Small intestine (tissue), 7 donors: ENCODE results near the gene SELENBP1. TPM values are rescaled to one million over a fixed set of nuclear protein-coding genes. Genes with fewer than 3 reads are reported as not detected.
"Not testable (repeated sequence)": the region's sequence is repeated elsewhere in the genome, so short reads cannot be mapped to it uniquely, and the experiment has no call there.

ENCODE experiments used
- DNase-seq, 2 donors: peaks; one replicate each; pipeline versions ENCODE4 v3.0.0 to v3.0.0-alpha.2; 2013
- FAIRE-seq: peaks from 2 replicates; lab custom pipeline; 2012; peaks lifted over from hg19 to GRCh38; lab: Jason Lieb, UNC
- H3K27ac ChIP-seq, 3 donors: one replicate each; pipeline ENCODE4 v1.5.1; 2013; ENCODE audit warnings: low read length in 2 of 3, mild to moderate bottlenecking in 2 of 3, control low read depth in 1 of 3, inconsistent platforms in 1 of 3, low read depth in 1 of 3, moderate library complexity in 1 of 3
- H3K27me3 ChIP-seq, 3 donors: one replicate each; pipeline ENCODE4 v1.6.1; 2013; ENCODE audit warnings: low read length in 3 of 3, inconsistent platforms in 1 of 3; ENCODE audit not compliant: control insufficient read depth in 3 of 3, insufficient read depth in 3 of 3
- H3K36me3 ChIP-seq, 3 donors: one replicate each; pipeline ENCODE4 v1.6.1; 2013; ENCODE audit warnings: low read length in 3 of 3, inconsistent platforms in 1 of 3, low read depth in 1 of 3, mild to moderate bottlenecking in 1 of 3, moderate library complexity in 1 of 3; ENCODE audit not compliant: control insufficient read depth in 3 of 3, insufficient read depth in 2 of 3
- H3K4me1 ChIP-seq, 3 donors: one replicate each; pipeline ENCODE4 v1.6.1; 2013; ENCODE audit warnings: low read length in 2 of 3, inconsistent platforms in 1 of 3, low read depth in 1 of 3, mild to moderate bottlenecking in 1 of 3, moderate library complexity in 1 of 3; ENCODE audit not compliant: control insufficient read depth in 3 of 3, insufficient read depth in 2 of 3
- H3K4me3 ChIP-seq, 3 donors: one replicate each; pipeline ENCODE4 v1.5.1; 2013; ENCODE audit warnings: low read length in 3 of 3, control low read depth in 1 of 3, inconsistent platforms in 1 of 3, low read depth in 1 of 3, mild to moderate bottlenecking in 1 of 3, moderate library complexity in 1 of 3
- H3K9me3 ChIP-seq, 2 donors: one replicate each; pipeline ENCODE4 v1.6.1; 2013; ENCODE audit warnings: low read depth in 1 of 2, low read length in 1 of 2; ENCODE audit not compliant: control insufficient read depth in 2 of 2, insufficient read depth in 1 of 2
- WGBS, 3 donors: extraction: QIAGEN DNeasy Blood & Tissue Kit; methylation state at CpG; one replicate each; pipeline ENCODE4 v1.1.7; 2013; 5-methylcytosine and 5-hydroxymethylcytosine counted together
- polyA plus RNA-seq, 4 donors: library from polyadenylated mRNA; stranded (reverse) in 3 of 4; unstranded in 1 of 4; fragments of 200-250 nt in 3 of 4; fragments of 120-200 nt in 1 of 4; gene quantifications; one replicate each; pipeline versions ENCODE4 v1.2.1 to v1.2.3, GENCODE V29; 2013
- donor health status: healthy with polysubstance abuse.
- donor health status: control.
- donor health status: control.
- donor health status: Bipolar disorder and iron deficiency.
- donor health status: healthy.

The SELENBP1 gene
- polyA plus RNA-seq, 4 donors = 83.7 to 302 (median 132) TPM

- Histone ChIP-seq H3K4me1 (no peaks in the 10 kb centered on the region), H3K27ac (no peak overlapping the region), H3K4me3 (no peak overlapping the region), H3K27me3 (no peaks in the 10 kb centered on the region), H3K36me3 (no peaks in the 10 kb centered on the region), H3K9me3 (no peaks in the 10 kb centered on the region)
- no peak for DNase-seq
- FAIRE-seq = no peak
These were observed 21.1 kb upstream of the SELENBP1 start for GRCh38 chr1:151393583-151393982.

GRCh38 chr1:151391079-151391563, 18.6 kb upstream of the SELENBP1 start:
- H3K36me3 ChIP-seq = no peaks in the 10 kb centered on the region
- WGBS, 3 donors = 30 to 61% (median 36%) methylated on average over 3 of the region's 3 CpGs
- DNase-seq (peak in 1 of 2 donors; percentile 88), FAIRE-seq (no peak)
- no peaks in the 10 kb centered on the region for H3K4me1 ChIP-seq
- no peaks in the 10 kb centered on the region for H3K9me3 ChIP-seq
- H3K4me3 ChIP-seq = no peak overlapping the region
- peak overlapping the region in 1 of 3 donors; percentile 54 for H3K27ac ChIP-seq
- no peaks in the 10 kb centered on the region for H3K27me3 ChIP-seq

GRCh38 chr1:151390221-151391078, 17.9 kb upstream of the SELENBP1 start:
- H3K4me3 ChIP-seq, H3K4me1 ChIP-seq, H3K9me3 ChIP-seq, DNase-seq, FAIRE-seq, H3K36me3 ChIP-seq, H3K27me3 ChIP-seq, H3K27ac ChIP-seq: not testable (repeated sequence)
- WGBS, 3 donors = 45 to 77% (median 65%) methylated on average over 22 of the region's 22 CpGs

DNA sequence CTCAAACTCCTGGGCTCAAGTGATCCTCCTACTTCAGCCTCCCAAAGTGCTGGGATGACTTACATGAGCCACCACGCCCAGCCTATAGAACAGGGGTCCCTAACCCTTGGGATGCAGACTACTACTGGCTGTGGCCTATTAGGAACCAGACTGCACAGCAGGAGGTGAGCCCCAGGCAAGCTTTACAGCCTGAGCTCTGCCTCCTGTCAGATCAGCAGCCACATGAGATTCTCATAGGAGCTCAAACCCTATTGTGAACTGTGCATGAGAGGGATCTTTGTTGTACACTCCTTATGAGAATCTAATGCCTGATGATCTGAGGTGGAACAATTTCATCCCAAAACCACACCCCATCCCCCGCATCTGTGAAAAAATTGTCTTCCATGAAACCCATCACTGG, 13.5 kb upstream of the SELENBP1 start:
- DNase-seq = no peak
- 73 to 89% (median 80%) methylated on average over 2 of the region's 2 CpGs for WGBS, 3 donors
- Histone ChIP-seq H3K4me3 (no peak overlapping the region), H3K4me1 (no peaks in the 10 kb centered on the region), H3K36me3 (no peaks in the 10 kb centered on the region), H3K9me3 (no peaks in the 10 kb centered on the region), H3K27me3 (no peaks in the 10 kb centered on the region), H3K27ac (no peak overlapping the region)
- no peak for FAIRE-seq

GRCh38 chr1:151384584-151384983, 12.1 kb upstream of the SELENBP1 start:
- FAIRE-seq (no peak), DNase-seq (no peak)
- Histone ChIP-seq H3K9me3 (no peaks in the 10 kb centered on the region), H3K36me3 (no peaks in the 10 kb centered on the region), H3K4me3 (no peak overlapping the region), H3K4me1 (no peaks in the 10 kb centered on the region), H3K27me3 (no peaks in the 10 kb centered on the region), H3K27ac (no peak overlapping the region)
- WGBS, 3 donors = 66 to 79% (median 76%) methylated on average over 3 of the region's 3 CpGs

DNA sequence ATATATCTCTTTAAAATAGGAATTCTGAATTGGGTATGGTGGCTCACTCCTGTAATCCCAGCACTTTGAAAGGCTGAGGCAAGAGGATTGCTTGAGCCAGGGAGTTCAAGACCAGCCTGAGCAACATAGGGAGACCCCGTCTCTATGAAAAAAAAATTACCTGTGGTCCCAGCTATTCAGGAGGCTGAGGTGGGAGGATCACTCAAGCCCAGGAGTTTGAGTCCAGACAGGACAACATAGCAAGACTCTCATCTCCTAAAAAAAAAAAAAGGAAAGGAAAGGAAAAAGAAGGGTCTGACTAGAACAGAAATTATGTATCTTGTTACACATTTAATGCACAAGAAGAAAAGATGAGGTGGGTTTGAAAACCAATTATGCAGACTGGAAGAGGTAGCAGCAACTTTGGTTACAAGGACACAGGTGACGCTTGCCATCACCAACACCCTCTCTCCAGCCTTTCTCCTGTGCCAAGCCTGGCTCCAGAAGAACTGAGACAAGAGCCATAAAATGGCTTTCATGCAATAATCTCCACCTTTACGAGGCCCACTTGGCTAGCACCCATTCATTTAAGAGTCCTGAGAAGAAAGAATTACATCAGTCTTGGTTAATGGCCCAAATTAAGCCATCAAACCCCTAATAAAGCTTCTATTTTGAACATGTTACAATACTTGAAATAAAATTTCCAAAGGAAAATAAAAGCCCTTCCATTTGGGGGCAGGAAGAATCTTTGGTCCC, 4.8 kb upstream of the SELENBP1 start:
- no peaks in the 10 kb centered on the region for H3K36me3 ChIP-seq
- no peak for FAIRE-seq
- no peaks in the 10 kb centered on the region for H3K27me3 ChIP-seq
- H3K4me3 ChIP-seq = no peak overlapping the region
- 44 to 60% (median 45%) methylated on average over 3 of the region's 3 CpGs for WGBS, 3 donors
- H3K27ac ChIP-seq = no peak overlapping the region
- H3K4me1 ChIP-seq = peaks cover 2 to 3% (median 2%) of the 10 kb centered on the region in 3 donors
- H3K9me3 ChIP-seq = no peaks in the 10 kb centered on the region
- DNase-seq = no peak

DNA sequence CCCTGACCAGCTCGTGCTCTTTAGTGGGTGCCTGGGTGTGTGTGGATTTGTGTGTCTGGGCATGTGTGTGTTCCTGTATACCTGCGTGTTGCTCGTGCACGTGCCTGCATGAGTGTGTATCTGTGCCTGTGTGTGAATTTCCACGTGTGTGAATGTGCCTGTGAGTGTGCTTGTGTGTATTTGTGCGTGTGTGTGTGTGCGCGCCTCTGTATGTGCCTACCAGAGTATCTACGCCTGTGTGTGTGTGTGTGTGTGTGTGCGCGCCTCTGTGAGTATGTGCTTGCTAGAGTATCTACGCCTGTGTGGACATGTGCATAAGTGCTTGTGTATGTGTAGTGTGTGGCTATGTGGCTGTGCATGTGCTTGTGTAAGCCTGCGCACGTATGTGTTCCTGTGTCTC, 691 bp upstream of the SELENBP1 start:
- no peak for DNase-seq
- FAIRE-seq = no peak

GRCh38 chr1:151371370-151372057, 991 bp downstream of the SELENBP1 start:
- peak overlapping the region; percentile 50 to 69 (median 63) for H3K4me3 ChIP-seq
- WGBS, 3 donors = 5 to 25% (median 15%) methylated on average over 9 of the region's 9 CpGs
- H3K27ac ChIP-seq = peak overlapping the region; percentile 81 to 89 (median 81)
- H3K4me1 ChIP-seq = peaks cover 9 to 35% (median 11%) of the 10 kb centered on the region in 3 donors
- no peaks in the 10 kb centered on the region for H3K9me3 ChIP-seq
- H3K36me3 ChIP-seq = peaks cover 2 to 33% (median 3%) of the 10 kb centered on the region in 3 donors
- no peaks in the 10 kb centered on the region for H3K27me3 ChIP-seq
- no peak for FAIRE-seq
- DNase-seq = peak; percentile 60 to 76

More for the DNA sequence above, 691 bp upstream of the SELENBP1 start:
- H3K4me3 ChIP-seq = no peak overlapping the region
- H3K9me3 ChIP-seq = no peaks in the 10 kb centered on the region
- no peak overlapping the region for H3K27ac ChIP-seq
- H3K27me3 ChIP-seq = no peaks in the 10 kb centered on the region
- peaks cover 9 to 35% (median 11%) of the 10 kb centered on the region in 3 donors for H3K4me1 ChIP-seq
- 59 to 87% (median 73%) methylated on average over 14 of the region's 14 CpGs for WGBS, 3 donors
- peaks cover 0 to 16% (median 0%) of the 10 kb centered on the region in 3 donors for H3K36me3 ChIP-seq
